Duodenal mucosa (tissue), 2 donors: ENCODE measurements around the gene GALNT17.
"Not testable (repeated sequence)": the region's sequence is repeated elsewhere in the genome, so short reads cannot be mapped to it uniquely, and the experiment has no call there.

Source experiments
- H3K27ac ChIP-seq: one replicate; pipeline ENCODE4 v1.7.0; 2013; ENCODE audit warnings: low read depth, low read length
- H3K27me3 ChIP-seq, 2 donors: one replicate each; pipeline ENCODE4 v1.7.0; 2013; ENCODE audit warnings: low read length in 2 of 2, control low read depth in 1 of 2; ENCODE audit not compliant: insufficient read depth in 2 of 2, control insufficient read depth in 1 of 2
- H3K36me3 ChIP-seq, 2 donors: one replicate each; pipeline ENCODE4 v1.7.0; 2013; ENCODE audit warnings: low read length in 2 of 2, control low read depth in 1 of 2; ENCODE audit not compliant: insufficient read depth in 2 of 2, control insufficient read depth in 1 of 2
- H3K4me1 ChIP-seq, 2 donors: one replicate each; pipeline ENCODE4 v1.7.0; 2013; ENCODE audit warnings: low read length in 2 of 2, control low read depth in 1 of 2; ENCODE audit not compliant: insufficient read depth in 2 of 2, control insufficient read depth in 1 of 2
- H3K4me3 ChIP-seq, 2 donors: one replicate each; pipeline ENCODE4 v1.7.0; 2013; ENCODE audit warnings: low read length in 2 of 2, low read depth in 1 of 2
- H3K9ac ChIP-seq, 2 donors: one replicate each; pipeline ENCODE4 v1.7.0; 2013; ENCODE audit warnings: low read length in 2 of 2, low read depth in 1 of 2
- H3K9me3 ChIP-seq, 2 donors: one replicate each; pipeline ENCODE4 v1.7.0; 2013; ENCODE audit warnings: low read length in 2 of 2, control low read depth in 1 of 2; ENCODE audit not compliant: control insufficient read depth in 1 of 2

The GALNT17 gene

GRCh38 chr7:71193099-71193810, 61.3 kb downstream of the GALNT17 start:
- no peak overlapping the region for H3K4me3 ChIP-seq
- H3K9me3 ChIP-seq, result peaks cover 9% of the 10 kb centered on the region in 2 donors

GRCh38 chr7:71198391-71198790, 66.4 kb downstream of the GALNT17 start:
- peaks cover 2 to 6% of the 10 kb centered on the region in 2 donors for H3K9me3 ChIP-seq
- H3K27ac ChIP-seq, result no peak overlapping the region
- H3K4me1 ChIP-seq, result no peaks in the 10 kb centered on the region
- no peaks in the 10 kb centered on the region for H3K27me3 ChIP-seq
- H3K36me3 ChIP-seq, result no peaks in the 10 kb centered on the region
- H3K9ac ChIP-seq, result no peak overlapping the region
- no peak overlapping the region for H3K4me3 ChIP-seq

More at GRCh38 chr7:71193099-71193810, 61.3 kb downstream of the GALNT17 start:
- Histone ChIP-seq H3K27ac (no peak overlapping the region), H3K36me3 (no peaks in the 10 kb centered on the region), H3K9ac (no peak overlapping the region), H3K27me3 (no peaks in the 10 kb centered on the region), H3K4me1 (no peaks in the 10 kb centered on the region)

GRCh38 chr7:71198887-71199286, 66.9 kb downstream of the GALNT17 start:
- Histone ChIP-seq H3K9me3 (peaks cover 2 to 6% of the 10 kb centered on the region in 2 donors), H3K4me3 (no peak overlapping the region), H3K27ac (no peak overlapping the region), H3K36me3 (no peaks in the 10 kb centered on the region), H3K9ac (no peak overlapping the region), H3K27me3 (no peaks in the 10 kb centered on the region), H3K4me1 (no peaks in the 10 kb centered on the region)

GRCh38 chr7:71206184-71206583, 74.2 kb downstream of the GALNT17 start:
- H3K27me3 ChIP-seq, result no peaks in the 10 kb centered on the region
- H3K36me3 ChIP-seq, result no peaks in the 10 kb centered on the region
- H3K9ac ChIP-seq, result no peak overlapping the region
- peaks cover 5 to 10% of the 10 kb centered on the region in 2 donors for H3K9me3 ChIP-seq
- H3K4me3 ChIP-seq, result no peak overlapping the region
- H3K27ac ChIP-seq, result no peak overlapping the region
- no peaks in the 10 kb centered on the region for H3K4me1 ChIP-seq

GRCh38 chr7:71208881-71209280, 76.9 kb downstream of the GALNT17 start:
- Histone ChIP-seq H3K27ac (no peak overlapping the region), H3K4me3 (no peak overlapping the region), H3K9me3 (peaks cover 7 to 14% of the 10 kb centered on the region in 2 donors), H3K27me3 (no peaks in the 10 kb centered on the region), H3K9ac (no peak overlapping the region), H3K4me1 (no peaks in the 10 kb centered on the region), H3K36me3 (no peaks in the 10 kb centered on the region)

GRCh38 chr7:71209484-71209883, 77.5 kb downstream of the GALNT17 start:
- H3K4me3 ChIP-seq, H3K4me1 ChIP-seq, H3K27me3 ChIP-seq, H3K36me3 ChIP-seq, H3K9ac ChIP-seq, H3K27ac ChIP-seq: not testable (repeated sequence)
- H3K9me3 ChIP-seq, result peaks cover 11 to 18% of the 10 kb centered on the region in 2 donors

GRCh38 chr7:71210220-71210619, 78.3 kb downstream of the GALNT17 start:
- Histone ChIP-seq H3K9ac (no peak overlapping the region), H3K4me3 (no peak overlapping the region), H3K9me3 (peaks cover 11 to 18% of the 10 kb centered on the region in 2 donors), H3K27ac (no peak overlapping the region), H3K27me3 (no peaks in the 10 kb centered on the region), H3K36me3 (no peaks in the 10 kb centered on the region), H3K4me1 (no peaks in the 10 kb centered on the region)

GRCh38 chr7:71212433-71212832, 80.5 kb downstream of the GALNT17 start:
- H3K4me1 ChIP-seq, H3K4me3 ChIP-seq, H3K36me3 ChIP-seq, H3K27me3 ChIP-seq, H3K27ac ChIP-seq, H3K9ac ChIP-seq: not testable (repeated sequence)
- peaks cover 11 to 16% of the 10 kb centered on the region in 2 donors for H3K9me3 ChIP-seq

GRCh38 chr7:71216211-71216610, 84.3 kb downstream of the GALNT17 start:
- no peak overlapping the region for H3K9ac ChIP-seq
- H3K9me3 ChIP-seq, result peaks cover 19 to 34% of the 10 kb centered on the region in 2 donors
- H3K27me3 ChIP-seq, result no peaks in the 10 kb centered on the region
- no peaks in the 10 kb centered on the region for H3K36me3 ChIP-seq
- H3K27ac ChIP-seq, result no peak overlapping the region
- no peak overlapping the region for H3K4me3 ChIP-seq
- no peaks in the 10 kb centered on the region for H3K4me1 ChIP-seq

GRCh38 chr7:71220210-71220695, 88.3 kb downstream of the GALNT17 start:
- Histone ChIP-seq H3K27ac (no peak overlapping the region), H3K4me3 (no peak overlapping the region), H3K9ac (no peak overlapping the region)

More at GRCh38 chr7:71220210-71220695, 88.3 kb downstream of the GALNT17 start:
- Histone ChIP-seq H3K9me3 (peaks cover 19 to 30% of the 10 kb centered on the region in 2 donors), H3K4me1 (no peaks in the 10 kb centered on the region), H3K27me3 (no peaks in the 10 kb centered on the region), H3K36me3 (no peaks in the 10 kb centered on the region)
